ENCODE measurements around the gene NCAM1. TPM values are rescaled to one million over a fixed set of nuclear protein-coding genes. Genes with fewer than 3 reads are reported as not detected.

Gene NCAM1
- polyA plus RNA-seq, 2 of the 4 experiments (the other 2 are of a cell fraction) = 0.01 to 0.12 TPM

- TF ChIP-seq CBX2 (IDR thresholded peaks at IDR 0.05; ENCODE audit: borderline replicate concordance, low read depth) (no peak), TP53 (CRISPR knock-in tag; IDR thresholded peaks at IDR 0.05) (no peak), ATOH8 (CRISPR knock-in tag; IDR thresholded peaks at IDR 0.05; ENCODE audit: low read depth) (no peak), HOXA7 (CRISPR knock-in tag; IDR thresholded peaks at IDR 0.05) (no peak), NR3C1 (IDR thresholded peaks at IDR 0.05) (no peak)
Observed at GRCh38 chr11:113173126-113173525, 211.9 kb downstream of the NCAM1 start (continued).

- no peak overlapping the region for H3K4me2 ChIP-seq
- ATAC-seq = no peak
- ChIA-PET POLR2A (no interaction called here), CTCF (no interaction called here)
- 8% methylated on average over 1 of the region's 1 CpG for WGBS (ENCODE audit: missing lambda C conversion rate)
- no peak for FAIRE-seq
- TF ChIP-seq FOXS1 (CRISPR knock-in tag; IDR thresholded peaks at IDR 0.05) = no peak
- TF ChIP-seq SMC3 (IDR thresholded peaks at IDR 0.05) = no peak
- no peak for TF ChIP-seq RFX5 (IDR thresholded peaks at IDR 0.05)
- no peak for TF ChIP-seq TFCP2L1 (CRISPR knock-in tag; IDR thresholded peaks at IDR 0.05)
- no peak for TF ChIP-seq EHF (CRISPR knock-in tag; IDR thresholded peaks at IDR 0.05)
- TF ChIP-seq ZC3H11A (IDR thresholded peaks at IDR 0.05) = no peak
- no peak for TF ChIP-seq USF2 (IDR thresholded peaks at IDR 0.05)
- TF ChIP-seq ESRRA (IDR thresholded peaks at IDR 0.05; ENCODE audit: borderline replicate concordance, low read length) = no peak
- no peak for TF ChIP-seq BCL3 (IDR thresholded peaks at IDR 0.05)
- TF ChIP-seq ATOH8 (CRISPR knock-in tag; IDR thresholded peaks at IDR 0.05; ENCODE audit: low read depth) = no peak
- no peak for TF ChIP-seq HDAC2 (IDR thresholded peaks at IDR 0.05)
- no peak for TF ChIP-seq MAFK (IDR thresholded peaks at IDR 0.05; ENCODE audit: partially characterized antibody)
- TF ChIP-seq HMGXB4 (CRISPR knock-in tag; IDR thresholded peaks at IDR 0.05; ENCODE audit: borderline replicate concordance) = no peak
- TF ChIP-seq CBX8 (IDR thresholded peaks at IDR 0.05) = no peak
- DNase-seq (ENCODE audit: low read depth in 1 of 2, low spot score in 1 of 2) = no peak
- H3K4me3 ChIP-seq = no peak overlapping the region
- H3K4me1 ChIP-seq = no peaks in the 10 kb centered on the region
- no peaks in the 10 kb centered on the region for H3K9me3 ChIP-seq
- H3K27ac ChIP-seq = no peak overlapping the region
Observed at GRCh38 chr11:113174882-113175281, 213.7 kb downstream of the NCAM1 start.

- H3K4me1 ChIP-seq = no peaks in the 10 kb centered on the region
- POLR2A ChIA-PET = no interaction called here
Observed at GRCh38 chr11:113176599-113177360, 215.6 kb downstream of the NCAM1 start.

More at GRCh38 chr11:113176599-113177360, 215.6 kb downstream of the NCAM1 start:
- Histone ChIP-seq H3K27ac (no peak overlapping the region), H3K4me3 (no peak overlapping the region), H3K9me3 (no peaks in the 10 kb centered on the region), H3K4me2 (no peak overlapping the region)
- CTCF ChIA-PET = no interaction called here
- no peak for FAIRE-seq
- DNase-seq (ENCODE audit: low read depth in 1 of 2, low spot score in 1 of 2) = no peak
- no peak for ATAC-seq
- TF ChIP-seq ZFP36 (IDR thresholded peaks at IDR 0.05; ENCODE audit: borderline replicate concordance, partially characterized antibody) (no peak), HES2 (IDR thresholded peaks at IDR 0.05) (no peak), ESRRA (IDR thresholded peaks at IDR 0.05; ENCODE audit: borderline replicate concordance, low read length) (no peak), MAX (IDR thresholded peaks at IDR 0.05) (no peak)

Measured in A549 (cell line).